Nephron (organoid): ENCODE data around the gene COL20A1.

Source experiments
- H3K27ac Mint-ChIP-seq, 3 experiments: 2 replicates each; pipeline ENCODE4 v1.8.0; 2020; ENCODE audit warnings: mixed read lengths in 3 of 3, mild to moderate bottlenecking in 2 of 3, moderate library complexity in 1 of 3
- H3K27me3 Mint-ChIP-seq: 2 replicates; pipeline ENCODE4 v1.8.0; 2021; ENCODE audit warnings: low read depth, mild to moderate bottlenecking, moderate library complexity, mixed read lengths
- H3K36me3 Mint-ChIP-seq: 2 replicates; pipeline ENCODE4 v1.8.0; 2020; ENCODE audit warnings: low read depth, mixed read lengths
- H3K4me1 Mint-ChIP-seq: 2 replicates; pipeline ENCODE4 v1.8.0; 2020; ENCODE audit warnings: mixed read lengths
- H3K4me3 Mint-ChIP-seq, 3 experiments: 2 replicates each; pipeline ENCODE4 v1.8.0; 2020; ENCODE audit warnings: mild to moderate bottlenecking in 3 of 3, mixed read lengths in 3 of 3, moderate library complexity in 2 of 3
- H3K9me3 Mint-ChIP-seq: 2 replicates; pipeline ENCODE4 v1.8.0; 2020; ENCODE audit warnings: mixed read lengths
- TF ChIP-seq, protein P1 (sequence below), 3 experiments: fragments of 200-600 bp; sonication (generic); IDR thresholded peaks; one replicate each; pipeline ENCODE4 v1.5.0; 2021; ENCODE audit warnings: antibody characterized with exemption in 3 of 3; ENCODE audit not compliant: unreplicated experiment in 3 of 3

COL20A1 gene

DNA sequence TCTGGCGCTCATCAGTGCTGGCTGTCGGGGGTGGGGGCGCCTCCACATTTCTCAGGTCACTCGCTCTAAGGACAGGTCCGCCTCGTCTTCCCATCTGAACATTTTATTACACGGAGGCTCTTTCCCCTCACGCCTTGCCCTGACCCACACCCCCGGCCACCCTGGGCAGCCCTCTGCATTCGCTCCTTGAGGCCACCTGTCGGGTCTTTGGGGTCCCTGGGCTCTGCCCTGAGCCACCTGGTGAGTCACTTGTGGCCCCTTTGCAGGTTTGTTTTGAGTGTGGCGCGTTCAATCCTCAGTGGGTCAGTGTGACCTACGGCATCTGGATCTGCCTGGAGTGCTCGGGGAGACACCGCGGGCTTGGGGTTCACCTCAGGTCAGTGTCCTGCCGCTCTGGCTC is 17.2 kb upstream of the COL20A1 start:
- Mint-ChIP-seq H3K9me3 (no peaks in the 10 kb centered on the region), H3K36me3 (peaks cover 16% of the 10 kb centered on the region), H3K27ac (no peak overlapping the region), H3K4me1 (peaks cover 30% of the 10 kb centered on the region), H3K4me3 (peak overlapping the region; percentile 42 to 85 (median 77)), H3K27me3 (no peaks in the 10 kb centered on the region)
- TF ChIP-seq, protein P1, sequence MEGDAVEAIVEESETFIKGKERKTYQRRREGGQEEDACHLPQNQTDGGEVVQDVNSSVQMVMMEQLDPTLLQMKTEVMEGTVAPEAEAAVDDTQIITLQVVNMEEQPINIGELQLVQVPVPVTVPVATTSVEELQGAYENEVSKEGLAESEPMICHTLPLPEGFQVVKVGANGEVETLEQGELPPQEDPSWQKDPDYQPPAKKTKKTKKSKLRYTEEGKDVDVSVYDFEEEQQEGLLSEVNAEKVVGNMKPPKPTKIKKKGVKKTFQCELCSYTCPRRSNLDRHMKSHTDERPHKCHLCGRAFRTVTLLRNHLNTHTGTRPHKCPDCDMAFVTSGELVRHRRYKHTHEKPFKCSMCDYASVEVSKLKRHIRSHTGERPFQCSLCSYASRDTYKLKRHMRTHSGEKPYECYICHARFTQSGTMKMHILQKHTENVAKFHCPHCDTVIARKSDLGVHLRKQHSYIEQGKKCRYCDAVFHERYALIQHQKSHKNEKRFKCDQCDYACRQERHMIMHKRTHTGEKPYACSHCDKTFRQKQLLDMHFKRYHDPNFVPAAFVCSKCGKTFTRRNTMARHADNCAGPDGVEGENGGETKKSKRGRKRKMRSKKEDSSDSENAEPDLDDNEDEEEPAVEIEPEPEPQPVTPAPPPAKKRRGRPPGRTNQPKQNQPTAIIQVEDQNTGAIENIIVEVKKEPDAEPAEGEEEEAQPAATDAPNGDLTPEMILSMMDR (IDR thresholded peaks at IDR 0.05; ENCODE audit: unreplicated experiment in 3 of 3) = no peak

DNA sequence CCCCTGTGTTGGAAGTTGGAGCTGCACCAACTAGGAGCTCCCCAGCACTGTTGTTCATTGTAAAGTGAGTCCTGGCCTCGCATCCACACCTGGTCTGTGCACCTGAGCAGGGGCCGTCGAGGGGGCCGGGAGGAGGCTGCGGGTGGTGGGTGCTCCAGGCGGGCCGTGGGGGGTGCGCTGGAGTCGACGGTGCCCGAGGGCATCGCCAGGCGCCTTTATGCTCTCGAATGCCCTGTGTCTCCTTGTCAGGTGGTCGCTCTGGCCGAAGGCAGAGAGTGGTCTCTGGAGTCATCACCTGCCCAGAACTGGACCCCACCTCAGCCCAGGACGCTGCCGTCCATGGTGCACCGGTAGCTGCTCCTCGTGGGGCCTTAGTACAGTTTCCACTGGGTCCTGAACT is 16.0 kb upstream of the COL20A1 start:
- no peak overlapping the region for H3K4me3 Mint-ChIP-seq
- peaks cover 16% of the 10 kb centered on the region for H3K36me3 Mint-ChIP-seq
- no peak overlapping the region for H3K27ac Mint-ChIP-seq
- H3K9me3 Mint-ChIP-seq = no peaks in the 10 kb centered on the region
- TF ChIP-seq, protein P1 (IDR thresholded peaks at IDR 0.05; ENCODE audit: unreplicated experiment in 3 of 3) = no peak
- H3K4me1 Mint-ChIP-seq = peaks cover 19% of the 10 kb centered on the region
- no peaks in the 10 kb centered on the region for H3K27me3 Mint-ChIP-seq

DNA sequence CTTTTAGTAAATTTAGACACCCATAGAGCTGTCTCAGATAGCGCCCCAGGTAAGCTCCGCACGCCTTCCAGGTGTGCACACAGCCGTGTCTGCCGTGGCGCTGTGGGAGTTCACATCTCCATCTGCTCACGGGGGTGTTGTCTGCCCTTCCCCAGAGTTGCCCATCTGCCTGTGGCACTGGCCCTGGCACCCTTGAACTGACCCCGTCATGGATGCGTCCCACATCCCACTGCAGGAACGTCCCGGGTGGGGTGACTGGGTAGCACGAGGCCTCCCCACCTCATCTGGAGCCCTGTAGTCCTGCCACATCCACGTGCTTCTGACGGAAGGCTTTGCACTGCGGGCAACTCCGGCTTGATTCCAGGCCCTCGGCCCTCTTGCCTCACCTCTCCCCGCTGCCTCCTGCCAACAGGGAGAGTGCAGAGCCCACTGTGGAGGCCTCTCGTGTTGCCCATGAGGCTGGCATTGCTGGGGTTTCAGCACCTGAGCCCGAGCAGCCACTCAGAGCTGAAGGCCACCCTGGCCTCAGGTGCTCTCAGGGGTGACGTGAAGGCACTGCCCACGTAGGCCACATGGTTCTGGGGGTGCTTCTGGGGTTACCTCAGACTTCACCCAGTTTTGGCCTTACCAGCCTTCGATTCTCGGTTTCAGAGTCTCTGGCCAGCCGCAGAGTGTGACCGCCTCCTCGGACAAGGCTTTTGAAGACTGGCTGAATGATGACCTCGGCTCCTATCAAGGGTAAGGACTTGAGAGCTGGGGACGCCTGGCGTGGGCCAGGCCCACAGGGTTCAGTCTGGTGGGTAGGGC is 15.3 kb upstream of the COL20A1 start:
- H3K9me3 Mint-ChIP-seq = no peaks in the 10 kb centered on the region
- H3K27ac Mint-ChIP-seq = no peak overlapping the region
- no peaks in the 10 kb centered on the region for H3K27me3 Mint-ChIP-seq
- TF ChIP-seq, protein P1 (IDR thresholded peaks at IDR 0.05; ENCODE audit: unreplicated experiment in 3 of 3) = no peak
- no peak overlapping the region for H3K4me3 Mint-ChIP-seq
- peaks cover 19% of the 10 kb centered on the region for H3K4me1 Mint-ChIP-seq
- peaks cover 16% of the 10 kb centered on the region for H3K36me3 Mint-ChIP-seq

DNA sequence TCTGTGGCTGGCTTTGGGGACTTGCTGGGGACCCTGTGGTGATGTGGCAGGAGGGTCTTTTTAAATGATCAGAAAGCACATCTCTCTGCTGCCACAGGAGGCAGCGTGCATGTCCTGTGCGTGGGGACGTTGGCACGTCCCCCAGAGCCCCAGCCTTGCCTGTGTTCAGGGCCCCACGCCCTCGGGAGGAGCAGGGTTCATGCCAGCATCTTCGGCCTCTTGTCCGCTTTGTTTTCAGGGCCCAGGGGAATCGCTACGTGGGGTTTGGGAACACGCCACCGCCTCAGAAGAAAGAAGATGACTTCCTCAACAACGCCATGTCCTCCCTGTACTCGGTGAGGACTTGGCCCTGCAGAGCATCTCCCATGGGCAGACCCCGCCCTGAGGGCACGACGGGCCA is 14.3 kb upstream of the COL20A1 start:
- Mint-ChIP-seq H3K27me3 (no peaks in the 10 kb centered on the region), H3K4me3 (no peak overlapping the region), H3K9me3 (no peaks in the 10 kb centered on the region), H3K36me3 (peaks cover 16% of the 10 kb centered on the region), H3K4me1 (peaks cover 15% of the 10 kb centered on the region), H3K27ac (no peak overlapping the region)
- TF ChIP-seq, protein P1 (IDR thresholded peaks at IDR 0.05; ENCODE audit: unreplicated experiment in 3 of 3) = no peak

DNA sequence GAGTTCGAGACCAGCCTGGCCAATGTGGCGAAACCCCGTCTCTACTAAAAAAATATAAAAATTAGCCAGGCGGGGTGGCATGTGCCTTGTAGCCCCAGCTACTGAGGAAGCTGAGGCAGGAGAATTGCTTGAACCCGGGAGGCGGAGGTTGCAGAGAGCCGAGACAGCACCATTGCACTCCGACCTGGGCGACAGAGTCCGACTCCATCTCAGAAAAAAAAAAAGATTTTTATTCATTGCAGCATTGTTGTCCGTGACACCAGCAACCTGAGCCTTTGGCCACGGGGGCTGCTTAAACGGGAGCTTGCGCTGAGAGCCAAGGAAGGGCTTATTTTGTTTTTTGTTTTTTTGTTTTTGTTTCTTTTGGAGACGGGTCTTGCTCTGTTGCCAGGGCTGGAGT is 13.1 kb upstream of the COL20A1 start:
- peaks cover 19% of the 10 kb centered on the region for H3K36me3 Mint-ChIP-seq
- TF ChIP-seq, protein P1 (IDR thresholded peaks at IDR 0.05; ENCODE audit: unreplicated experiment in 3 of 3) = no peak
- H3K27me3 Mint-ChIP-seq = no peaks in the 10 kb centered on the region

DNA sequence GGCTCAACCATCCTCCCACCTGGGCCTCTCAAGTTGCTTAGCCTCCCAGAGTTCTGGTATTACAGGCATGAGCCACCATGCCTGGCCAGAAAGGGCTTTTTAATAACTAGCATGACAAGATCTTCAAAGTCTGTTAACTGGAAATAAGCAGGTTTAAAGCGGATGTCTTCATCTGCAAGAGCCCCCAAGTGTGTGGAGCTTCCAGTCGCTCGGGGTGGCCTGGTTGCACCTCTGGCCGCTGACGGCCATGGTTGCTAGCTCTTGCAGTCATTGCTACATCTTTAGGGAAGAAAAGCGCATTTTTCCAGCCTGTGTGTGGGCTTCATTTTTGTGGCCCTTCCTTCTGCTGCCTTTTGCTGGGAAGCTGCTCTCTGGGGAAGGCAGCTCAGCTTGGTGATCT is 12.6 kb upstream of the COL20A1 start:
- peaks cover 19% of the 10 kb centered on the region for H3K36me3 Mint-ChIP-seq
- H3K27me3 Mint-ChIP-seq = no peaks in the 10 kb centered on the region

More for the DNA sequence above, 13.1 kb upstream of the COL20A1 start:
- Mint-ChIP-seq H3K9me3 (no peaks in the 10 kb centered on the region), H3K27ac (no peak overlapping the region), H3K4me1 (peaks cover 5% of the 10 kb centered on the region), H3K4me3 (no peak overlapping the region)

More for the DNA sequence above, 12.6 kb upstream of the COL20A1 start:
- Mint-ChIP-seq H3K4me3 (no peak overlapping the region), H3K27ac (no peak overlapping the region), H3K4me1 (peaks cover 5% of the 10 kb centered on the region), H3K9me3 (no peaks in the 10 kb centered on the region)
- TF ChIP-seq, protein P1 (IDR thresholded peaks at IDR 0.05; ENCODE audit: unreplicated experiment in 3 of 3) = no peak
